ENCODE results near the gene MEF2D. TPM values are rescaled to one million over a fixed set of nuclear protein-coding genes. Genes with fewer than 3 reads are reported as not detected.

The MEF2D gene
- total RNA-seq, 1 donor from 2014 or later: 7.8 TPM

GRCh38 chr1:156527584-156527983, 27.0 kb upstream of the MEF2D start:
- Histone ChIP-seq H3K9ac (ENCODE audit: low read depth in 1 of 3, low read length in 3 of 3) (no peak overlapping the region), H3K9me3 (ENCODE audit: control insufficient read depth in 3 of 3, low read length in 3 of 3) (no peaks in the 10 kb centered on the region), H3K27me3 (ENCODE audit: control insufficient read depth in 3 of 3, insufficient read depth in 3 of 3, low read length in 3 of 3) (no peaks in the 10 kb centered on the region), H3K27ac (ENCODE audit: low read depth, low read length) (no peak overlapping the region), H3K4me3 (ENCODE audit: low read length in 3 of 3) (no peak overlapping the region), H3K36me3 (ENCODE audit: control insufficient read depth in 3 of 3, insufficient read depth in 3 of 3, low read length in 3 of 3) (no peaks in the 10 kb centered on the region), H3K4me1 (ENCODE audit: control insufficient read depth in 3 of 3, insufficient read depth in 3 of 3, low read length in 3 of 3) (peaks cover 2 to 4% (median 4%) of the 10 kb centered on the region in 3 donors)

DNA sequence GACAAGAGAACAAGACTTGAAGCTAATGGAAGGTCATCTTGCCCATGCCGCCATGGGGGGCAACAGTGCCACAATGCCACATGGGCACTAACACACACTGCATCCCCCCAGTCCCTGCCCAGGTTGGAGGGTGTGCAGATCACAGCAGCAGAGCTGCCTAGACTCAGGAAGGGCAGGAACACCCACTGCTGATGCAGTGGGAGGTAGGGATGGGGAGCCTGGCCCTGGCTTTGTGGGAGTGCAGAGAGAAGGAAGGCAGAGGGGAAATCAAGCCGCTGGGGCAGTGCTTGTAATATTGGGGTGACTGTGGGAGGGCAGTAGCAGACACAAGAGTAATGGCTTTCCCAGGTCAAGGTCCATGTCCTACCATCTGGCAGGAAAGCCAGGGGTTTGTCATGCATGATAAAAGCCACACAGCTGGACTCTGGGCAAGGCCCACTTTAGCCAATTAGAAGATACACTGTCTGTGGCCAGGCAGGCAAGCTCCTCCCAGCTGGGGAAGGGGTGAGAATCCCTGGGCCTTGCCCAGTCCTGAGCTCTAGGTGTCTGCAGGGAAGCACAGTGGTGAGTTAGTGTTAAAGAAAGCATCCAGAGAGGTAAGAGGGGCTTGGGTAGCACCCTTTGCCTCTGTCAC, 25.4 kb upstream of the MEF2D start:
- Histone ChIP-seq H3K27ac (ENCODE audit: low read depth, low read length) (no peak overlapping the region), H3K4me1 (ENCODE audit: control insufficient read depth in 3 of 3, insufficient read depth in 3 of 3, low read length in 3 of 3) (peaks cover 0 to 4% (median 2%) of the 10 kb centered on the region in 3 donors), H3K27me3 (ENCODE audit: control insufficient read depth in 3 of 3, insufficient read depth in 3 of 3, low read length in 3 of 3) (no peaks in the 10 kb centered on the region), H3K36me3 (ENCODE audit: control insufficient read depth in 3 of 3, insufficient read depth in 3 of 3, low read length in 3 of 3) (no peaks in the 10 kb centered on the region), H3K4me3 (ENCODE audit: low read length in 3 of 3) (no peak overlapping the region), H3K9me3 (ENCODE audit: control insufficient read depth in 3 of 3, low read length in 3 of 3) (no peaks in the 10 kb centered on the region), H3K9ac (ENCODE audit: low read depth in 1 of 3, low read length in 3 of 3) (no peak overlapping the region)

- Histone ChIP-seq H3K9ac (ENCODE audit: low read depth in 1 of 3, low read length in 3 of 3) (no peak overlapping the region), H3K9me3 (ENCODE audit: control insufficient read depth in 3 of 3, low read length in 3 of 3) (no peaks in the 10 kb centered on the region), H3K27ac (ENCODE audit: low read depth, low read length) (no peak overlapping the region), H3K27me3 (ENCODE audit: control insufficient read depth in 3 of 3, insufficient read depth in 3 of 3, low read length in 3 of 3) (no peaks in the 10 kb centered on the region), H3K4me1 (ENCODE audit: control insufficient read depth in 3 of 3, insufficient read depth in 3 of 3, low read length in 3 of 3) (peaks cover 0 to 4% (median 2%) of the 10 kb centered on the region in 3 donors), H3K4me3 (ENCODE audit: low read length in 3 of 3) (no peak overlapping the region), H3K36me3 (ENCODE audit: control insufficient read depth in 3 of 3, insufficient read depth in 3 of 3, low read length in 3 of 3) (no peaks in the 10 kb centered on the region)
Measured at GRCh38 chr1:156525071-156525501, 24.5 kb upstream of the MEF2D start.

DNA sequence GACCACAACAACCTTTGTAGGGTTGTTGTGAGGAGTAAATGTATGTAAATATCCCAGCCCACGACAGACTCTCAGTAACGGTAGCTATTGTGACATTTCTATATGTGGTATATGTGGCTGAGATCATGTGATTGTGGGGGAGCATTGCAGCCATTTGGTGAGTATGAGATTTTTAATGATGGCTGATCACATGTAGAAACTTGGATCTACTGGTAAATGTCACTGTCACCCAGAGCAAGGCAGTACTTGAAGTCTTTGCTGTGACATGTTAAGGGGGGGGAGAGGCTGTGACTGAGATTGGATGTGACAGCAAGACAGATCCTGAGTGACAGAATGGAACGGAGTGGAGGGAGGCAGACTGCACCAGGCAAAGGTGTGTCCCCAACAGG, 23.9 kb upstream of the MEF2D start:
- Histone ChIP-seq H3K9ac (ENCODE audit: low read depth in 1 of 3, low read length in 3 of 3) (no peak overlapping the region), H3K9me3 (ENCODE audit: control insufficient read depth in 3 of 3, low read length in 3 of 3) (no peaks in the 10 kb centered on the region)

GRCh38 chr1:156523801-156524480, 23.4 kb upstream of the MEF2D start:
- Histone ChIP-seq H3K9ac (ENCODE audit: low read depth in 1 of 3, low read length in 3 of 3) (no peak overlapping the region), H3K36me3 (ENCODE audit: control insufficient read depth in 3 of 3, insufficient read depth in 3 of 3, low read length in 3 of 3) (no peaks in the 10 kb centered on the region), H3K9me3 (ENCODE audit: control insufficient read depth in 3 of 3, low read length in 3 of 3) (no peaks in the 10 kb centered on the region), H3K27me3 (ENCODE audit: control insufficient read depth in 3 of 3, insufficient read depth in 3 of 3, low read length in 3 of 3) (no peaks in the 10 kb centered on the region), H3K27ac (ENCODE audit: low read depth, low read length) (no peak overlapping the region), H3K4me3 (ENCODE audit: low read length in 3 of 3) (no peak overlapping the region), H3K4me1 (ENCODE audit: control insufficient read depth in 3 of 3, insufficient read depth in 3 of 3, low read length in 3 of 3) (peaks cover 0 to 4% (median 2%) of the 10 kb centered on the region in 3 donors)

More for the DNA sequence above, 23.9 kb upstream of the MEF2D start:
- Histone ChIP-seq H3K27ac (ENCODE audit: low read depth, low read length) (no peak overlapping the region), H3K36me3 (ENCODE audit: control insufficient read depth in 3 of 3, insufficient read depth in 3 of 3, low read length in 3 of 3) (no peaks in the 10 kb centered on the region), H3K27me3 (ENCODE audit: control insufficient read depth in 3 of 3, insufficient read depth in 3 of 3, low read length in 3 of 3) (no peaks in the 10 kb centered on the region), H3K4me1 (ENCODE audit: control insufficient read depth in 3 of 3, insufficient read depth in 3 of 3, low read length in 3 of 3) (peaks cover 0 to 4% (median 2%) of the 10 kb centered on the region in 3 donors), H3K4me3 (ENCODE audit: low read length in 3 of 3) (no peak overlapping the region)

GRCh38 chr1:156522443-156522970, 21.9 kb upstream of the MEF2D start:
- Histone ChIP-seq H3K9me3 (ENCODE audit: control insufficient read depth in 3 of 3, low read length in 3 of 3) (no peaks in the 10 kb centered on the region), H3K27ac (ENCODE audit: low read depth, low read length) (no peak overlapping the region), H3K9ac (ENCODE audit: low read depth in 1 of 3, low read length in 3 of 3) (no peak overlapping the region), H3K36me3 (ENCODE audit: control insufficient read depth in 3 of 3, insufficient read depth in 3 of 3, low read length in 3 of 3) (no peaks in the 10 kb centered on the region), H3K4me3 (ENCODE audit: low read length in 3 of 3) (no peak overlapping the region), H3K27me3 (ENCODE audit: control insufficient read depth in 3 of 3, insufficient read depth in 3 of 3, low read length in 3 of 3) (no peaks in the 10 kb centered on the region), H3K4me1 (ENCODE audit: control insufficient read depth in 3 of 3, insufficient read depth in 3 of 3, low read length in 3 of 3) (peaks cover 0 to 4% (median 2%) of the 10 kb centered on the region in 3 donors)

- H3K9ac ChIP-seq (ENCODE audit: low read depth in 1 of 3, low read length in 3 of 3): no peak overlapping the region
- H3K4me1 ChIP-seq (ENCODE audit: control insufficient read depth in 3 of 3, insufficient read depth in 3 of 3, low read length in 3 of 3): no peaks in the 10 kb centered on the region
- H3K36me3 ChIP-seq (ENCODE audit: control insufficient read depth in 3 of 3, insufficient read depth in 3 of 3, low read length in 3 of 3): no peaks in the 10 kb centered on the region
- no peak overlapping the region for H3K27ac ChIP-seq (ENCODE audit: low read depth, low read length)
- no peak overlapping the region for H3K4me3 ChIP-seq (ENCODE audit: low read length in 3 of 3)
- H3K9me3 ChIP-seq (ENCODE audit: control insufficient read depth in 3 of 3, low read length in 3 of 3): no peaks in the 10 kb centered on the region
- no peaks in the 10 kb centered on the region for H3K27me3 ChIP-seq (ENCODE audit: control insufficient read depth in 3 of 3, insufficient read depth in 3 of 3, low read length in 3 of 3)
Measured at GRCh38 chr1:156517748-156518147, 17.2 kb upstream of the MEF2D start.

DNA sequence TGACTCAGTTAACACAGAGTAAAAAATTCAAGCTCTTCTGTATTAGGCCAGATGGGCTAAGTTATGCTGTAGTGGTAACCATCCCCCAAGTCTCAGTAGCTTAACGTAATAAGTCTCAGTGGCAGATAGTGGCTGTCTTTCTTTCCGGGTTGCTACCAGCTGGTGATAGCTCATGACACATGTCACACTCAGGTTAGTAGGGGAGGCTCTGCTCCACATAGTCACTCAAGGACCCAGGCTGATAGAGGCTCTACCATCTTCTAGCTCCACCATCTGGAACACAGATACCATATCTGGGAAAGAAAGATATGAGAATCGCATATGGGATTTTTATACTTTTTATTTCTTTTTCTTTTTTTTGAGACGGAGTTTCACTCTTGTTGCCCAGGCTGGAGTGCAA, 16.2 kb upstream of the MEF2D start:
- Histone ChIP-seq H3K27me3 (ENCODE audit: control insufficient read depth in 3 of 3, insufficient read depth in 3 of 3, low read length in 3 of 3) (no peaks in the 10 kb centered on the region), H3K9ac (ENCODE audit: low read depth in 1 of 3, low read length in 3 of 3) (no peak overlapping the region), H3K4me3 (ENCODE audit: low read length in 3 of 3) (no peak overlapping the region), H3K36me3 (ENCODE audit: control insufficient read depth in 3 of 3, insufficient read depth in 3 of 3, low read length in 3 of 3) (no peaks in the 10 kb centered on the region), H3K27ac (ENCODE audit: low read depth, low read length) (no peak overlapping the region), H3K9me3 (ENCODE audit: control insufficient read depth in 3 of 3, low read length in 3 of 3) (no peaks in the 10 kb centered on the region), H3K4me1 (ENCODE audit: control insufficient read depth in 3 of 3, insufficient read depth in 3 of 3, low read length in 3 of 3) (peaks cover 0 to under 1% (median under 1%) of the 10 kb centered on the region in 3 donors)

- H3K4me3 ChIP-seq (ENCODE audit: low read length in 3 of 3): no peak overlapping the region
- H3K9ac ChIP-seq (ENCODE audit: low read depth in 1 of 3, low read length in 3 of 3): no peak overlapping the region
- peaks cover 4 to 7% (median 6%) of the 10 kb centered on the region in 3 donors for H3K4me1 ChIP-seq (ENCODE audit: control insufficient read depth in 3 of 3, insufficient read depth in 3 of 3, low read length in 3 of 3)
- H3K9me3 ChIP-seq (ENCODE audit: control insufficient read depth in 3 of 3, low read length in 3 of 3): no peaks in the 10 kb centered on the region
- no peak overlapping the region for H3K27ac ChIP-seq (ENCODE audit: low read depth, low read length)
- H3K36me3 ChIP-seq (ENCODE audit: control insufficient read depth in 3 of 3, insufficient read depth in 3 of 3, low read length in 3 of 3): no peaks in the 10 kb centered on the region
- no peaks in the 10 kb centered on the region for H3K27me3 ChIP-seq (ENCODE audit: control insufficient read depth in 3 of 3, insufficient read depth in 3 of 3, low read length in 3 of 3)
Measured at GRCh38 chr1:156515956-156516355, 15.4 kb upstream of the MEF2D start.

- peaks cover 32 to 34% (median 34%) of the 10 kb centered on the region in 3 donors for H3K4me1 ChIP-seq (ENCODE audit: control insufficient read depth in 3 of 3, insufficient read depth in 3 of 3, low read length in 3 of 3)
- no peaks in the 10 kb centered on the region for H3K36me3 ChIP-seq (ENCODE audit: control insufficient read depth in 3 of 3, insufficient read depth in 3 of 3, low read length in 3 of 3)
- no peaks in the 10 kb centered on the region for H3K9me3 ChIP-seq (ENCODE audit: control insufficient read depth in 3 of 3, low read length in 3 of 3)
- no peaks in the 10 kb centered on the region for H3K27me3 ChIP-seq (ENCODE audit: control insufficient read depth in 3 of 3, insufficient read depth in 3 of 3, low read length in 3 of 3)
- no peak overlapping the region for H3K9ac ChIP-seq (ENCODE audit: low read depth in 1 of 3, low read length in 3 of 3)
- no peak overlapping the region for H3K27ac ChIP-seq (ENCODE audit: low read depth, low read length)
- no peak overlapping the region for H3K4me3 ChIP-seq (ENCODE audit: low read length in 3 of 3)
Measured at GRCh38 chr1:156513185-156513584, 12.6 kb upstream of the MEF2D start.
